Measurements from ENCODE around the gene CCDC85C. TPM values are rescaled to one million over a fixed set of nuclear protein-coding genes. Genes with fewer than 3 reads are reported as not detected.

The CCDC85C gene
- total and polyA plus RNA-seq, 2 of the 8 experiments (the other 6 are each of a cell fraction or from before 2014, with no cell fraction given), result 16.8 to 35.8 TPM

DNA sequence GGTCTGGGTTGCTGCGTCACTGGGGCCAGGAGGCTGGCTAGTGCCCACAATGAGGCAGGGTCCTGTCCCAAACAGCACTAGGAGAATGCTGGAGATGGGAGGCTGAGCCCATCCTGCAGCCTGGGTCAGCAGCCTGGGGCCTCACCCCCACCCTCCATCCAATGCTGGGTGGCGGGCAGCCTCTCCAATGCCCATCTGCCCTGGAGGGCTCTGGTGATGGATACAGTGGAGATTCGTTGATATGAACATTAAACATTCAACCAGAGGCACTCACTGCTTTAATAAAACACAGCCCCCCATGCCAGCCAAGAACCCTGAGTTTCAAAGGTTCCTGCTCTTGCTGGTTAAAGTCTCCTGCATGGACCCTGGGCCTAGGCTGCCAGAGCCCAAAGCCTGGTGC is 21.5 kb upstream of the CCDC85C start:
- Histone ChIP-seq H2BK20ac (ENCODE audit: low read length) (no peak overlapping the region), H4K8ac (ENCODE audit: extremely low read depth, insufficient read depth, low read length) (no peak overlapping the region; the same call in 1 of the 2 replicates), H3K23ac (ENCODE audit: insufficient read length) (no peak overlapping the region), H3K79me1 (ENCODE audit: low read depth, low read length) (no peaks in the 10 kb centered on the region), H3K27me3 (replicated peaks in 1 of 4; ENCODE audit: control insufficient read depth in 3 of 4, extremely low read depth in 1 of 4, insufficient read depth in 3 of 4, low read length in 3 of 4) (no peaks in the 10 kb centered on the region; a peak in 1 of 7 replicates), H2AK5ac (ENCODE audit: low read depth, low read length) (0 out of 2 replicates have a peak overlapping the region, but pooled peaks have one; percentile 58), H2BK15ac (ENCODE audit: low read length) (no peak overlapping the region; the same call in 1 of the 2 replicates), H3K4me1 (replicated peaks in 1 of 4; ENCODE audit: control insufficient read depth in 3 of 4, insufficient read depth in 4 of 4, low read length in 3 of 4) (peaks cover 0 to 3% (median 1%) of the 10 kb centered on the region in 4 experiments; a peak in 4 of 7 replicates), H4K91ac (replicated peaks; ENCODE audit: insufficient read length, low read length) (peak overlapping the region; percentile 77), H3K14ac (ENCODE audit: insufficient read length) (no peak overlapping the region), H3K23me2 (ENCODE audit: low read depth, low read length) (peaks cover 5% of the 10 kb centered on the region; the same call in 1 of the 2 replicates), H3K79me2 (ENCODE audit: control insufficient read depth in 1 of 2, insufficient read depth in 2 of 2, low read length in 2 of 2) (no peaks in the 10 kb centered on the region), H3K4me3 (ENCODE audit: extremely low read depth in 1 of 4, insufficient read depth in 2 of 4, low read depth in 3 of 4, low read length in 4 of 4) (no peak overlapping the region), H3K56ac (replicated peaks; ENCODE audit: insufficient read length, low read depth, low read length) (no peak overlapping the region), H2BK5ac (ENCODE audit: low read depth, low read length) (no peak overlapping the region; the same call in 1 of the 2 replicates), H3K9me3 (ENCODE audit: insufficient read depth in 2 of 2, low read depth in 1 of 2, low read length in 1 of 2) (no peaks in the 10 kb centered on the region), H2BK12ac (ENCODE audit: low read depth, low read length) (peak overlapping the region; percentile 60; the same call in 1 of the 2 replicates), H2AFZ (ENCODE audit: low read length) (no peak overlapping the region), H3K4me2 (ENCODE audit: insufficient read depth in 1 of 2, low read depth in 2 of 2, low read length in 2 of 2) (no peak overlapping the region), H4K20me1 (replicated peaks in 1 of 2; ENCODE audit: control insufficient read depth in 1 of 2, insufficient read depth in 2 of 2, low read length in 2 of 2) (peaks cover 0 to 4% of the 10 kb centered on the region in 2 experiments), H3K36me3 (ENCODE audit: control insufficient read depth in 2 of 4, insufficient read depth in 4 of 4, low read length in 3 of 4) (no peaks in the 10 kb centered on the region), H2BK120ac (replicated peaks; ENCODE audit: low read depth, low read length) (no peak overlapping the region), H3K18ac (ENCODE audit: extremely low read depth, low read length) (no peak overlapping the region; the same call in 1 of the 2 replicates), H3K4ac (replicated peaks; ENCODE audit: insufficient read length, low read depth, low read length) (no peak overlapping the region), H3K27ac (ENCODE audit: low read depth, low read length) (no peak overlapping the region), H3K9ac (replicated peaks in 1 of 4; ENCODE audit: extremely low read depth in 1 of 4, low read depth in 3 of 4, low read length in 3 of 4) (no peak overlapping the region), H4K5ac (ENCODE audit: insufficient read length, low read depth, low read length) (no peak overlapping the region)
- 96% methylated on average over 3 of the region's 3 CpGs; no CpG with 5 or more reads in 1 of the 2 experiments for WGBS, 2 experiments (ENCODE audit: extremely low coverage in 1 of 2, insufficient coverage in 1 of 2, insufficient read length in 1 of 2, insufficient replicate concordance in 2 of 2, low coverage in 1 of 2, low lambda C conversion rate in 2 of 2, missing lambda C conversion rate in 1 of 2)
- no peak for DNase-seq (ENCODE audit: low read depth in 1 of 2, low spot score in 2 of 2)
- TF ChIP-seq SIN3A (conservative IDR thresholded peaks at IDR 0.05 in 1 of 2, IDR thresholded peaks at IDR 0.05 in 1 of 2; ENCODE audit: low read depth in 1 of 2, low read length in 2 of 2) (no peak), GABPA (IDR thresholded peaks at IDR 0.05; ENCODE audit: borderline replicate concordance, insufficient read depth, low read length) (no peak), CBX8 (IDR thresholded peaks at IDR 0.05; ENCODE audit: borderline replicate concordance, low read depth, low read length) (no peak), EGR1 (IDR thresholded peaks at IDR 0.05; ENCODE audit: borderline replicate concordance, low read depth, low read length) (no peak), GTF2F1 (IDR thresholded peaks at IDR 0.05; ENCODE audit: borderline replicate concordance, low read depth, low read length) (no peak), SUZ12 (IDR thresholded peaks at IDR 0.05; ENCODE audit: low read length) (no peak), ASH2L (IDR thresholded peaks at IDR 0.05; ENCODE audit: low read length) (no peak)
- TF ChIP-seq, protein P1, sequence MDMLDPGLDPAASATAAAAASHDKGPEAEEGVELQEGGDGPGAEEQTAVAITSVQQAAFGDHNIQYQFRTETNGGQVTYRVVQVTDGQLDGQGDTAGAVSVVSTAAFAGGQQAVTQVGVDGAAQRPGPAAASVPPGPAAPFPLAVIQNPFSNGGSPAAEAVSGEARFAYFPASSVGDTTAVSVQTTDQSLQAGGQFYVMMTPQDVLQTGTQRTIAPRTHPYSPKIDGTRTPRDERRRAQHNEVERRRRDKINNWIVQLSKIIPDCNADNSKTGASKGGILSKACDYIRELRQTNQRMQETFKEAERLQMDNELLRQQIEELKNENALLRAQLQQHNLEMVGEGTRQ (IDR thresholded peaks at IDR 0.05; ENCODE audit: low read length), result no peak
- TF ChIP-seq, protein P2, sequence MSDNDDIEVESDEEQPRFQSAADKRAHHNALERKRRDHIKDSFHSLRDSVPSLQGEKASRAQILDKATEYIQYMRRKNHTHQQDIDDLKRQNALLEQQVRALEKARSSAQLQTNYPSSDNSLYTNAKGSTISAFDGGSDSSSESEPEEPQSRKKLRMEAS (IDR thresholded peaks at IDR 0.05), result no peak
- POLR2A ChIA-PET (ENCODE audit: partially characterized antibody), result no interaction called here
- CTCF ChIA-PET (ENCODE audit: partially characterized antibody), result interaction anchor here (0.7 to 4.8 kb wide), 8 partner anchors 10 to 111 kb away, joined by 3 to 32 read pairs (median 4); no protein-coding TSS in a partner anchor
- FAIRE-seq, result no peak

Measured in H1 (cell line).